ENCODE data around the gene GSS.

Gene GSS

GRCh38 chr20:34976286-34976685, 20.7 kb upstream of the GSS start:
- no peak for DNase-seq

DNA sequence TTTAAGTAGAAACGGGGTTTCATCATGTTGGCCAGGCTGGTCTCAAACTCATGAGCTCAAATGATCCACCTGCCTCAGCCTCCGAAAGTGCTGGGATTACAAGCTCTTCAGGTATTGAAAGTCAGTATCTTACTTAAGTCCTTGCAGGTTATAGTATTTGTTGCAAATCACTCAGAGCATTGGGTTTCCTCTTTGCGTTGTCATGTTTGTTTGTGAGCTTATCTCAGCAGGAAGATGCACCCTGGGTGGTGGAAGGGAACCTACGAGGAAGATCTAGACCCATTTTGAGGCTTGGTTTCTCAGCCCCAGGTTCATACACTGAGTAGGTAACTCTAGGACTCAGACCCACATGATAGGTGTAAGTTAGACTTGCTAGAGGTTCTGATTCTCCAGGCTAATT, 18.6 kb upstream of the GSS start:
- no peak for DNase-seq

GRCh38 chr20:34971561-34972235, 16.1 kb upstream of the GSS start:
- DNase-seq, result no peak

GRCh38 chr20:34970846-34971560, 15.4 kb upstream of the GSS start:
- no peak for DNase-seq

GRCh38 chr20:34970193-34970840, 14.7 kb upstream of the GSS start:
- no peak for DNase-seq

DNA sequence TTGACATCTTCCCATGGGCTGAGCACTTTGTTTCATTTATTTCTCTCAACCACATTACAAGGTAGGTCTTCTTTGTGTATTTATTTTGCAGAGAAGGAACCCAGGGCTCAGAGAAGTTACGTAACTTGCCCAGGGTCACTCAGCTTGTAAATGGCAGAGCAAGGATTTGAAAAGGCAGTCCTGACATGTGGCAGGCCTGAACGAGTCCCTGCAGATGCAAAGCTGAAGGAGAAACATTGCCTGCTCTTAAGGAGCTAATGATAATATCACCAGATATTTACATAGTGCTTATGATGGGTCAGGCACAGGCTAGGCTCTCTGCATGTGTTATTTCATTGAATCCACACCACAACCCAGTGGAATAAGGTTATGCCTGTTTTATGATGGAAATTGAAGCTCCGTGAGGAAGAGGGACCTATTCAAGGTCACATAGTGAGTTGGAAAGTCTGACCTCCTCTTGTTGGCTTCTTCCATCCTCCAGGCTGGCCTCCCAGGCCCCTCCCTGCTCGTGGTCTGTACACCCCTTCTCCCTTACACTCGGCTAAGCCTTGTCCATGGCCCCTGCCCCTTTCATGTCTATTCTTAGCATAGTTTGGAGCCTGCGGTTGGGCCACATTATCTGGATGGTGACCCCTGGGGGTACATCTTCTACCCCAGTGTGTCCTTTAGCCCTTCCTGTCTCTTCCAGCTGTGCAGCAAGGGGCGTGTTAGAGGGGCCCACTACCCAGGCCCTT, 12.6 kb upstream of the GSS start:
- no peak for DNase-seq

DNA sequence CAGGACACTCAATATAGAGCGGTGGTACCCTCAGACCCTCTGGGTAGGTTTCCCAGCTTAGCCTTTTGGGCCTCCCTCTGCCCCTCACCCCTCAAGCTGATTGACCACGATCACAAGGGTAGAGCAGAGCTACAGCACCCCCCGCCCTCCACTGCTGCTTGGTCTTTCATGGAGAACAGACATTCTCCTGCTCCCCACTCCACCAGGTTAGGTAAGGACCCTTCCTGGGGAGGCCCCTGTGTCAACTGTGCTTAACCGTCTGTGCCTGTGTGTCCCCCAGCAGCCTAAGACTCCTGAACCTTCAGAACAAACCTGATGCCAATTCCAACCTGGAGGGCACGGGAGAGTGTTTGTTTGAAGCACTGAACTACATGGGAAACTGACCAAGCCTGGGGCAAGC, 11.8 kb upstream of the GSS start:
- DNase-seq, result no peak

GRCh38 chr20:34965051-34965450, 9.4 kb upstream of the GSS start:
- DNase-seq, result no peak

DNA sequence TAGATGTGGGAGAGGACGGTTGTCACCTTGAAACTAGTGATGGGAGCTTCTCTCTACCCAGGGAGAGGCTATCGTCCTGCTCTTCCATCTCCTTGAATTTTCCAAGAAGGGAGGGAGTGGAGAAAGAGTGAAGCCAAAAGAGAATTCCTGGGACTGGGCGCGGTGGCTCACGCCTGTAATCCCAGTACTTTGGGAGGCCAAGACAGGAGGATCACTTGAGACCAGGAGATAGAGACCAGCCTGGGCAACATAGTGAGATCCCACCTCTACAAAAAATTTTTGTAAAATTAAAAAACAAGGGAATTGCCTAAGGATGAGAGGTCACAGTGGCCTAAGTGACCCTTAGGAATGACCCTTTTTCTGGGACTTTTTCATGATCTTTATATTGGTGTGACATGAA, 8.9 kb upstream of the GSS start:
- no peak for DNase-seq

DNA sequence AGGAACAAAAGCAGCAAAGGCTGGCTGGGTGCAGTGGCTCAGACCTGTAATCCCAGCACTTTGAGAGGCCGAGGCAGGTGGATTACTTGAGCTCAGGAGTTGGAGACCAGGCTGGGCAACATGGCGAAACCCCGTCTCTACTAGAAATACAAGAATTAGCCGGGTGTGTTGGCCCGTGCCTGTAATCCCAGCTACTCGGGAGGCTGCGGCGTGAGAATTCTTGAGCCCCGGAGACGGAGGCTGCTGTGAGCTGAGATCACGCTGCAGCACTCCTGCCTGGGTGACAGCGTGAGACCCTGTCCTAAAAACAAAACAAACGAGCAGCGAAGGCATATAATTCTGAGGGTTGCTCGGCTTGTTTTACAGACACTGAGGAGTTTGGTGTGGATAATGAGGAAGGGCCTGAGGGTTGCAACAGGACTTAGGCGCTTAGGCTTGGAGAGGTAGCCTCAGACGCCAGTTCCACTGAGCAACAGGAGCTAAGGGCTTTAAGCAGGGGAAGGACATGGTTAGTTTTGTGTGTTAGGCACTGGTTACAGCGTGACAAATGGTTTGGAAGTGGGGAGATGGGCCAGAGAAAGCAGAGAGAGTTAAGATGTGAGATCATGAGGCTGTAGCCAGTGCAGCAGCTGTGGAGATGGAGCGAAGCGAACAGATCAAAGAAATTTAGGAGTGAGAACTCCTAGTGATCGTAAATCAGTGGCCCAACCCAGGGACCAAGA, 1.3 kb upstream of the GSS start:
- DNase-seq, result no peak

DNA sequence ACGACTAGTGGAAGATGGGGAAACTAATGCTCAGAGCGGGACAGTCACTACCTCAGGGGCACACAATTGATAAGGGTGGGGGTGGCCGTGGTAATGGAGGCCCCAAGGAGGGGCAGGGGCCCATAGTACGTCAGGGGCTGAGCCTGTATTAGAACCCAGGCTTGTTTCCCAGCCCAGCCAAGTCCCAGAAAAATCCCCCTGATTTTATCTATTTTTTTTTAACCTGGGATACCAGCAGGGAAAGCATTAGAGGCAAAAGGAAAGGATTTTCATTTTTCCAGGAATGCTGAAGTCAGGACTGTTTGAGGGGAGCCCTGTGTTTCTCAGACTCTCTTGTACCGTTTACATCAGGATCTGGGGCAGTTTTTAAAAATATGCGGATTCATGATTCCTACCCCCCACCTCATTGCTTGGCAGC, 444 bp upstream of the GSS start:
- DNase-seq, result no peak

DNA sequence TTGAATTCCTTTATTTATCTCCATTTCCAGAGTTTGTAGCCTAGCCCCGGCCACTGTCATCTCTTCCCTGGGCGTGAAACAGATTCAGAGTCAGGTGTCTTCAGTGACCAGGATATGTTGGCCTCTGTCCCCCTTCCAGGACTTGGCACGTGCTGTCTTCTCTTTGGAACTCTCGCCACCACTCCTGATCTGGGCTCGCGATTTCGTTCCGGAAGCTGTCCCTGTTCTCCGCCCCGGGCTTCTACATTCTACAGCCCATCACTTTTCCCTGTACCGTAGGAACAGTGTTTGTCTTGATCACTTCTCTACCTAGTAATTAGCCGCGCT, 739 bp downstream of the GSS start:
- no peak for DNase-seq

- DNase-seq, result no peak
Observed at GRCh38 chr20:34953960-34954359, 1.6 kb downstream of the GSS start.

DNA sequence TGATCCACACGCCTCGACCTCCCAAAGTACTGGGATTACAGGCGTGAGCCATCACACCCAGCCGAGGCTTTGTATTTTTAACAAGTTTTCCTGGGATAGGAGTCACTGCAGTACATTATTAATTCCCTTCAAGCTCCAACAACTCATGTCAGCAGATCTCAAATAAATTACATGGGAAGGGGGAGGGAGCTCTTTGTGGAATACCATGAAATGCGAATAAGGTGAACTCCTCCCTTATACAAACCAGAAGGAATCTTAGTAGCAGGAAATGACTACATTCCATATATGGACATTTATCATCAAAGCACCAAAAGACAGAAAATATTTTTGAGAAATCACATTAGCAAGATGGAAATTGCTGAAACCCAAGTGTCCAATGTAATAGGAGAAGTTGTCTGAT, 2.9 kb downstream of the GSS start:
- no peak for DNase-seq

- DNase-seq, result no peak
Observed at GRCh38 chr20:34951652-34952051, 4.0 kb downstream of the GSS start.

DNA sequence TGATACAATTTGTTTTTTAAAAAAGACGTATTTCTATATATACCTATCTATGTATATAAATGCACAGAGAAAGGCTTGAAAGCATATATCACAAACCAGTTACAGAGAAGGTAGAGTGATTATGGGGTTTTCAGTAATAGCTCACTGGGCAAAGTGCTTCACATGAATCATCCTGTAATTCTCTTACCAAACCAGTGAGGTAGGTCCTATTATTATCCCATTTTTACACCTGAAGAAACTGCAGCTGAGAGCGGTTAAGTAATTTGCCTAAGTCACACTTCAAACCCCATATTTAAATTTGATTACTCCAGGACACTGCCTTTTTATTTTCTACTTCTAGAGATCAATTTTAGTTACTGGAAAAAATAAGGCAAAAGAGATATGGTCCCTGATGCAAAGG, 4.4 kb downstream of the GSS start:
- DNase-seq, result no peak

DNA sequence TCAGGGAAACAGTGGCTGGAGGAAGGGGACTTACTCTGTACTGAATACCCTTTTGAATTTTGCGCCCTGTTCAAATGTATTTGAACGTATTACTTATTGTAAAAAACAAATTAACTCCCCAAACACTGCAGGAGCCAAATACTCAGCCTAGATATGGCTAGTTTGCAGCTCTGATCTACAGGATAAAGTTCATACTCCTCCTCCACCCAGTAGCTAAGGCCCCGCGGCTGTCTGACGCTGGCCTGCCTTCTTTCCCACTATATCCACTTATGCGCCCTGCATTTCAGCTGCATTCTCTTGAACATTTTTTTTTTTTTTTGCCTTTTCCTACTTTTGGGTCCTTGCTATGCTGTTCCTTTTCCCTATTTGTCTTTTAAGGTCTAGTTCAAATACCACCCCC, 6.5 kb downstream of the GSS start:
- DNase-seq, result no peak

- no peak for DNase-seq
Observed at GRCh38 chr20:34948030-34948429, 7.6 kb downstream of the GSS start.

- DNase-seq, result no peak
Observed at GRCh38 chr20:34947336-34947735, 8.3 kb downstream of the GSS start.

- DNase-seq, result no peak
Observed at GRCh38 chr20:34946661-34947060, 8.9 kb downstream of the GSS start.

DNA sequence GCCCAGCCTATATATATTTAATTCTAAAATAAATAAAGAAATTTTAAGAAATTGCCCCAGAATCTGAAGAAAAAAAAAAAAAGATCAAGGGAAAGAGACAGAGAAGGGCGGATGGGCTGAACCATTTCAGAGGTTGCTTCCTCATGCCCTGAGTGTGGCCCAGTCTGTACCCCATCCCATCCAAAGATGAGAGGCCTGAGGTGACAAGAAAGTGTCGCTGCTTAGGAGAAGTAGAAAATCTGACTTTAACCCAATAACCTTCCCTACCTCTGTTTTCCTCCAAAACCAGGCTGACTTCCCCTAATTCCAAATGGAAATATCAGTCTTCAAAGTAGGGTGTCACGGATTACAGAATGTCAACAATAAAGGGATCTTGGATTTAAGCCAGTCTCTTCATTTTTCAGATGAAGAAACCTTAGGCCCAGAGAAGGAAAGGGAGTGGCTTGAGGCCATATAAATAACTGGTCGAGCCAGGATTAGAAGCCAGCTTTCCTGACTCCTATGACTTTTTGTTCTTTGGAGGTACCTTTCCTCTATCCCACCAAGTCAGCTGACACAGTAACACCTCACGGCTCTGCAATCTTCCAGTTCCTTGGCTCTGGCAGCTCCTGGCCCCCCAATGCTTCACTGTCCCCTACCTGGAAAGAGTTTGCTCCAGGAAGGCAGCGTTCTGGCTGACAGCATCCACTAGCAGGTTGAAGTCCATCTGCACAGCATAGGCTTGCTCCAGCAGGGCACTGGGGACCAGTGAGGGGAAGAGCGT, 10.1 kb downstream of the GSS start:
- DNase-seq, result no peak

DNA sequence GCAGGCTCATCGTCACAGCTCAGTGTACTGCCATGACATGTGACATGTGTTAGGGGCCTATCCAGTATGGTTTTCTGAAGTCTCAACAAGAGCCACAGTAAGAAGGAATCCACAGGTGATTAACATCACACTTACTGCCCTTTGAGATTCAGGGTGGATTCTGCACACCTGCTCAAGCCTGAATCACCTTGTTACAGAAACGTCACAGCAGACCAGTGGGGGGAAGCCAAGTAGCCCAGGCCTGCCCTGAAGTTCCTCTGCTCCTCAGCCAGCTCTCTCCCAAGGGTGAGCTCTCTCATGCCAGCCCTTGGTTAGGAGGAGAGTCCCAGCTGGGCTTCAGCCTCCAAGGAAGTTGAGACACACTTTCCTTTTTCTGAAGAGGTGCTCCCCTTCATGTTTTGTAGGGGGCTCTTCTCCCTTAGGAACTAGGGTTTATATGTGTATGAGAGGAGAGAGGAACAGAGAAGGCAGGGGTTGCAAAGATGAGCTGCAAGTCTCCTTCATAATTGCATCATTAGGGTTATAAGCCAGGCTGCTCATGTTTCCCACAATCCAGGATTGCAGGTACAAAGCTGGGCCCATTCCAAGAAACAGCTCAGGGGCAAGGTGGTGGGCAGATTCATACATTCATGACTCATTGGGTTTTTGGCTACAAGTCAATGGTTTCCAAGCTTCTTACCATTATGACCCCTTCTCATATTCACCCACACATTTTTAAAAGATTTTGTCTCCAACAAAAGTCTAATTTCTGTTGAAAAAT, 11.6 kb downstream of the GSS start:
- no peak for DNase-seq

All from activated T-cell treated with anti-CD3 and anti-CD28 coated beads, Interleukin-2, amount 50 U/mL, for 1 hour (primary cell).